GM23338 (cell line): Measurements from ENCODE around the gene PERP. TPM values are rescaled to one million over a fixed set of nuclear protein-coding genes. Genes with fewer than 3 reads are reported as not detected.

Source experiments
- ATAC-seq: fragments of 200-7000 bp; cut with Tn5 transposase; 3 replicates; pipeline ENCODE4 v1.9.1; 2020
- DNase-seq: peaks from one replicate; pipeline ENCODE4 v3.0.0-alpha.2; 2015; ENCODE audit warnings: low spot score
- H2AFZ ChIP-seq: fragments of 200-600 bp; sonication (generic); 2 replicates; pipeline ENCODE4 v1.8.0; 2016; ENCODE audit warnings: antibody characterized with exemption, mild to moderate bottlenecking, moderate library complexity
- H3F3A ChIP-seq: fragments of 200-600 bp; sonication (generic); replicated peaks from 2 replicates; pipeline ENCODE4 v1.8.0; 2017; ENCODE audit warnings: antibody characterized with exemption, mixed run types, low read depth
- H3K27ac ChIP-seq: fragments of 200-600 bp; sonication (generic); 2 replicates; pipeline ENCODE4 v1.6.1; 2016; ENCODE audit warnings: low read depth
- H3K27me3 ChIP-seq: fragments of 200-600 bp; sonication (generic); 2 replicates; pipeline ENCODE4 v1.8.0; 2016; ENCODE audit warnings: mild to moderate bottlenecking, mixed run types, moderate library complexity; ENCODE audit not compliant: insufficient read depth
- H3K36me3 ChIP-seq: fragments of 200-600 bp; sonication (generic); 2 replicates; pipeline ENCODE4 v1.8.0; 2016; ENCODE audit warnings: mild to moderate bottlenecking; ENCODE audit not compliant: insufficient read depth
- H3K4me1 ChIP-seq: fragments of 200-600 bp; sonication (generic); 2 replicates; pipeline ENCODE4 v1.8.0; 2016; ENCODE audit warnings: mild to moderate bottlenecking, moderate library complexity; ENCODE audit not compliant: insufficient read depth
- H3K4me2 ChIP-seq: fragments of 200-600 bp; sonication (generic); 2 replicates; pipeline ENCODE4 v1.7.1; 2017; ENCODE audit warnings: mixed run types
- H3K4me3 ChIP-seq: fragments of 200-600 bp; sonication (generic); 2 replicates; pipeline ENCODE4 v1.6.1; 2016; ENCODE audit warnings: mixed run types
- H3K79me2 ChIP-seq: fragments of 200-600 bp; sonication (generic); replicated peaks from 2 replicates; pipeline ENCODE4 v1.8.0; 2017; ENCODE audit warnings: mild to moderate bottlenecking; ENCODE audit not compliant: insufficient read depth
- H3K9me2 ChIP-seq: fragments of 200-600 bp; sonication (generic); 2 replicates; pipeline ENCODE4 v1.8.0; 2017; ENCODE audit not compliant: insufficient read depth
- H4K20me1 ChIP-seq: fragments of 200-600 bp; sonication (generic); replicated peaks from 2 replicates; pipeline ENCODE4 v1.8.0; 2017; ENCODE audit warnings: mild to moderate bottlenecking; ENCODE audit not compliant: insufficient read depth
- H3K27ac Mint-ChIP-seq: 2 replicates; pipeline ENCODE4 v1.8.0; 2020; ENCODE audit warnings: inconsistent platforms, mild to moderate bottlenecking, moderate library complexity, mixed read lengths
- H3K27me3 Mint-ChIP-seq: 3 replicates; pipeline ENCODE4 v1.8.0; 2022; ENCODE audit warnings: low read depth, mild to moderate bottlenecking, moderate library complexity, mixed read lengths, inconsistent platforms; ENCODE audit not compliant: insufficient read depth, poor library complexity
- H3K36me3 Mint-ChIP-seq: 3 replicates; pipeline ENCODE4 v1.8.0; 2021; ENCODE audit warnings: low read depth, mild to moderate bottlenecking, inconsistent platforms, moderate library complexity, mixed read lengths
- H3K4me1 Mint-ChIP-seq: 3 replicates; pipeline ENCODE4 v1.8.0; 2020; ENCODE audit warnings: mild to moderate bottlenecking, inconsistent platforms, mixed read lengths
- H3K4me3 Mint-ChIP-seq: 3 replicates; pipeline ENCODE4 v1.8.0; 2021; ENCODE audit warnings: moderate library complexity, mild to moderate bottlenecking, inconsistent platforms, mixed read lengths
- H3K9me3 Mint-ChIP-seq: 3 replicates; pipeline ENCODE4 v1.8.0; 2020; ENCODE audit warnings: moderate library complexity, mild to moderate bottlenecking, inconsistent platforms, mixed read lengths
- CTCF ChIP-seq, 2 experiments: fragments of 200-600 bp in 1 of 2; sonication (generic) in 1 of 2; conservative IDR thresholded peaks; 2 replicates each; pipeline versions ENCODE4 v1.5.1 to v1.6.1; 2016 to 2017; ENCODE audit warnings: antibody characterized with exemption in 2 of 2, low read depth in 2 of 2, mild to moderate bottlenecking in 2 of 2, moderate library complexity in 1 of 2
- ETS1 ChIP-seq: IDR thresholded peaks from 2 replicates; pipeline ENCODE4 v1.6.1; 2016; ENCODE audit warnings: antibody characterized with exemption
- EZH2 ChIP-seq: fragments of 200-600 bp; sonication (generic); IDR thresholded peaks from one replicate; pipeline ENCODE4 v1.8.0; 2017; ENCODE audit warnings: antibody characterized with exemption, mild to moderate bottlenecking, low read depth; ENCODE audit not compliant: unreplicated experiment
- JUNB ChIP-seq: IDR thresholded peaks from one replicate; pipeline ENCODE4 v1.6.1; 2016; ENCODE audit warnings: antibody characterized with exemption; ENCODE audit not compliant: unreplicated experiment
- REST ChIP-seq: IDR thresholded peaks from one replicate; pipeline ENCODE4 v1.6.1; 2018; ENCODE audit warnings: antibody characterized with exemption; ENCODE audit not compliant: unreplicated experiment
- ZNF331 ChIP-seq: fragments of 250-450 bp; sonication (Bioruptor Pico); IDR thresholded peaks from 2 replicates; pipeline ENCODE4 v1.5.0; 2020; ENCODE audit warnings: low read depth, mild to moderate bottlenecking, moderate library complexity
- ZNF462 ChIP-seq: fragments of 250-450 bp; sonication (Bioruptor Pico); IDR thresholded peaks from 2 replicates; pipeline ENCODE4 v1.5.0; 2020; ENCODE audit warnings: mild to moderate bottlenecking, moderate library complexity
- polyA plus RNA-seq: library from polyadenylated mRNA; unstranded; fragments of >200 nt; fragmentation: Nextera tagmentation; extraction: Ambion mirVana; gene quantifications from 2 replicates; pipeline ENCODE4 v1.2.1, GENCODE V29; 2016
- total RNA-seq: library from RNA; depleted of rRNA; stranded (reverse); fragments of >200 nt; shearing (Covaris generic); gene quantifications from 2 replicates; pipeline ENCODE4 v1.2.3, GENCODE V29; 2014

Gene PERP
- total and polyA plus RNA-seq, 2 experiments from 2014 or later, result 23.7 to 28.4 TPM

- Histone ChIP-seq H2AFZ (no peak overlapping the region), H3K4me1 (no peaks in the 10 kb centered on the region), H3F3A (no peaks in the 10 kb centered on the region), H3K36me3 (no peaks in the 10 kb centered on the region), H3K27ac (no peak overlapping the region), H3K4me3 (no peak overlapping the region), H3K9me2 (no peaks in the 10 kb centered on the region), H4K20me1 (no peaks in the 10 kb centered on the region), H3K79me2 (no peaks in the 10 kb centered on the region), H3K27me3 (no peaks in the 10 kb centered on the region), H3K4me2 (no peak overlapping the region)
- peaks cover 2% of the 10 kb centered on the region for H3K27me3 Mint-ChIP-seq
- peaks cover 7% of the 10 kb centered on the region; the same call in 1 of the 3 replicates for H3K36me3 Mint-ChIP-seq
- H3K27ac Mint-ChIP-seq, result no peak overlapping the region
- peak; percentile 95 for ATAC-seq
- peaks cover 8% of the 10 kb centered on the region for H3K9me3 Mint-ChIP-seq
- H3K4me3 Mint-ChIP-seq, result no peak overlapping the region
- peaks cover 9% of the 10 kb centered on the region for H3K4me1 Mint-ChIP-seq
- TF ChIP-seq CTCF (conservative IDR thresholded peaks at IDR 0.05; ENCODE audit: low read depth in 2 of 2), result peak; percentile 84 to 85
- no peak for TF ChIP-seq ZNF331 (CRISPR knock-in tag)
- DNase-seq, result peak; percentile 85
Observed at GRCh38 chr6:138115877-138116660, 8.8 kb upstream of the PERP start.

DNA sequence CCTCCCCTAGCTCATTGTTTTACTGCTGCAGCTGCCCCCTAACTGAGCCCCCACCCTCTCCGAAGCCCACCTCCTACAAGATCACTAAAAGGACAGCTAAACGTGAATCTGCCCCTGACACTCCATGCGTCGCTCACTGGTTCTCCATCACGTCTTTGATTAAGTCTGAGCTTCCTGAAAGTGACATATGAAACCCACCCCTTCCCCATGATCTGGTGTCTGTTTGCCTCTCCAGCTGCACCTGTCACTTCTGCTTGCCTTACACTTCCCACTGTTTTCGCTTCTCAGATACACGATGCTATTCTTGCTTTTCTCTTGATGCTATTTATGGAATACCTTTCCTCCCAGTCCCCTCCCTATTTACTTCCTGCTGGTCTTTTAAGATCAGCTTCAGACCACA is 8.0 kb upstream of the PERP start:
- Mint-ChIP-seq H3K27ac (no peak overlapping the region), H3K36me3 (peaks cover 7% of the 10 kb centered on the region; the same call in 1 of the 3 replicates), H3K4me1 (peaks cover 9% of the 10 kb centered on the region), H3K27me3 (peaks cover 2% of the 10 kb centered on the region), H3K4me3 (no peak overlapping the region), H3K9me3 (peaks cover 8% of the 10 kb centered on the region)
- Histone ChIP-seq H3K4me2 (no peak overlapping the region), H4K20me1 (no peaks in the 10 kb centered on the region), H3K4me1 (no peaks in the 10 kb centered on the region), H2AFZ (no peak overlapping the region), H3K27me3 (no peaks in the 10 kb centered on the region), H3K4me3 (no peak overlapping the region), H3K9me2 (no peaks in the 10 kb centered on the region), H3K27ac (no peak overlapping the region), H3K79me2 (no peaks in the 10 kb centered on the region), H3K36me3 (no peaks in the 10 kb centered on the region), H3F3A (no peaks in the 10 kb centered on the region)
- DNase-seq (no peak), ATAC-seq (no peak)
- TF ChIP-seq ZNF462 (CRISPR knock-in tag), result no peak
- TF ChIP-seq EZH2, result no peak
- TF ChIP-seq ETS1, result no peak
- no peak for TF ChIP-seq ZNF331 (CRISPR knock-in tag)
- TF ChIP-seq JUNB, result no peak
- TF ChIP-seq REST, result no peak
